IMR-90 (cell line): ENCODE measurements around the gene RGS13. TPM values are rescaled to one million over a fixed set of nuclear protein-coding genes. Genes with fewer than 3 reads are reported as not detected.

Experiments
- ATAC-seq: fragments of 200-7000 bp; cut with Tn5 transposase; 2 replicates; pipeline ENCODE4 v1.9.1; 2020; ENCODE audit warnings: low read depth, mild to moderate bottlenecking, moderate library complexity
- BruUV-seq: library from RNA; stranded (reverse); fragments of 400-500 nt; replicated peaks from 2 replicates; lab custom pipeline; 2021; lab: Mats Ljungman, UMichigan
- CTCF ChIA-PET: fragments of 300-600 bp; formaldehyde crosslinking; extraction: SDS; loops from one replicate; lab custom pipeline; 2021; ENCODE audit warnings: antibody characterized with exemption; lab: Yijun Ruan, JAX
- POLR2A ChIA-PET: fragments of 300-600 bp; sonication (Branson Sonifier 250); formaldehyde crosslinking; loops from one replicate; lab custom pipeline; 2022; ENCODE audit warnings: antibody characterized with exemption; ENCODE audit not compliant: unreplicated experiment; lab: Charles Lee
- DNase-seq: peaks from one replicate; pipeline ENCODE4 v3.0.0; 2013
- H2AFZ ChIP-seq: replicated peaks from 2 replicates; pipeline ENCODE3; 2013; ENCODE audit warnings: low read length, mild to moderate bottlenecking; ENCODE audit not compliant: poor library complexity
- H2AK5ac ChIP-seq: 2 replicates; pipeline ENCODE4 v1.6.1; 2013; ENCODE audit warnings: low read depth, low read length, inconsistent platforms
- H2AK9ac ChIP-seq: replicated peaks from 2 replicates; pipeline ENCODE3; 2013; ENCODE audit warnings: mild to moderate bottlenecking, low read depth, low read length, moderate library complexity; ENCODE audit not compliant: poor library complexity
- H2BK120ac ChIP-seq: 2 replicates; pipeline ENCODE4 v1.6.1; 2013; ENCODE audit warnings: low read depth, low read length, inconsistent platforms
- H2BK15ac ChIP-seq: 3 replicates; pipeline ENCODE4 v1.6.1; 2013; ENCODE audit warnings: low read depth, low read length, inconsistent platforms
- H2BK20ac ChIP-seq: 2 replicates; pipeline ENCODE4 v1.6.1; 2013; ENCODE audit warnings: low read depth, mild to moderate bottlenecking, inconsistent platforms, low read length, moderate library complexity
- H2BK5ac ChIP-seq: 2 replicates; pipeline ENCODE4 v1.6.1; 2013; ENCODE audit warnings: mild to moderate bottlenecking, low read depth, low read length, inconsistent platforms; ENCODE audit not compliant: poor library complexity, severe bottlenecking
- H3K14ac ChIP-seq: replicated peaks from 2 replicates; pipeline ENCODE4 v1.6.1; 2013; ENCODE audit warnings: low read depth, low read length, inconsistent platforms
- H3K18ac ChIP-seq: 2 replicates; pipeline ENCODE4 v1.6.1; 2013; ENCODE audit warnings: low read depth, low read length, control low read depth
- H3K23ac ChIP-seq: 2 replicates; pipeline ENCODE4 v1.6.1; 2013; ENCODE audit warnings: low read depth, low read length, inconsistent platforms
- H3K27ac ChIP-seq: 2 replicates; pipeline ENCODE4 v1.5.1; 2013; ENCODE audit warnings: mild to moderate bottlenecking, control low read depth, low read length; ENCODE audit not compliant: insufficient read depth
- H3K27me3 ChIP-seq: 2 replicates; pipeline ENCODE4 v1.6.1; 2013; ENCODE audit warnings: low read length; ENCODE audit not compliant: control insufficient read depth, insufficient read depth
- H3K36me3 ChIP-seq: 2 replicates; pipeline ENCODE4 v1.6.1; 2013; ENCODE audit warnings: low read length, mixed read lengths; ENCODE audit not compliant: control insufficient read depth, insufficient read depth
- H3K4ac ChIP-seq: 2 replicates; pipeline ENCODE4 v1.6.1; 2013; ENCODE audit warnings: low read depth, low read length, inconsistent platforms
- H3K4me1 ChIP-seq: 2 replicates; pipeline ENCODE4 v1.6.1; 2013; ENCODE audit warnings: low read length, mixed read lengths; ENCODE audit not compliant: control insufficient read depth, insufficient read depth
- H3K4me2 ChIP-seq: 2 replicates; pipeline ENCODE4 v1.6.1; 2013; ENCODE audit warnings: low read depth, mild to moderate bottlenecking, control low read depth, low read length, moderate library complexity
- H3K4me3 ChIP-seq: 2 replicates; pipeline ENCODE4 v1.5.1; 2013; ENCODE audit warnings: low read depth, mild to moderate bottlenecking, control low read depth, low read length, moderate library complexity; ENCODE audit not compliant: insufficient read depth
- H3K56ac ChIP-seq: 2 replicates; pipeline ENCODE4 v1.6.1; 2013; ENCODE audit warnings: low read length, inconsistent platforms; ENCODE audit not compliant: insufficient read depth; ENCODE audit errors: extremely low read depth
- H3K79me1 ChIP-seq, 2 experiments: 2 replicates each; pipeline ENCODE4 v1.6.1; 2013; ENCODE audit warnings: low read length in 2 of 2, inconsistent platforms in 1 of 2, low read depth in 1 of 2
- H3K9ac ChIP-seq: 2 replicates; pipeline ENCODE4 v1.6.1; 2013; ENCODE audit warnings: low read depth, low read length, control low read depth
- H3K9me1 ChIP-seq: 2 replicates; pipeline ENCODE4 v1.6.1; 2013; ENCODE audit warnings: low read length, inconsistent platforms; ENCODE audit not compliant: insufficient read depth
- H3K9me3 ChIP-seq: 2 replicates; pipeline ENCODE4 v1.6.1; 2013; ENCODE audit warnings: low read length; ENCODE audit not compliant: control insufficient read depth, insufficient read depth
- H4K20me1 ChIP-seq: 2 replicates; pipeline ENCODE4 v1.6.1; 2013; ENCODE audit warnings: low read length, inconsistent platforms; ENCODE audit not compliant: insufficient read depth
- H4K5ac ChIP-seq: 2 replicates; pipeline ENCODE4 v1.6.1; 2013; ENCODE audit warnings: mild to moderate bottlenecking, low read depth, low read length, control low read depth
- H4K8ac ChIP-seq, 2 experiments: 2 replicates each; pipeline ENCODE4 v1.6.1; 2013; ENCODE audit warnings: low read depth in 2 of 2, low read length in 2 of 2, control low read depth in 1 of 2, inconsistent platforms in 1 of 2
- H4K91ac ChIP-seq: 2 replicates; pipeline ENCODE4 v1.6.1; 2013; ENCODE audit warnings: low read depth, low read length, inconsistent platforms; ENCODE audit not compliant: insufficient read depth
- BHLHE40 ChIP-seq: fragments of 150-350 bp; IDR thresholded peaks from 2 replicates; pipeline ENCODE4 v1.6.1; 2016; ENCODE audit warnings: mild to moderate bottlenecking, low read depth, low read length
- CEBPB ChIP-seq: IDR thresholded peaks from 2 replicates; pipeline ENCODE4 v1.6.1; 2012; ENCODE audit warnings: low read depth, low read length, improper control_type of control experiment
- CHD1 ChIP-seq: IDR thresholded peaks from 2 replicates; pipeline ENCODE4 v1.6.1; 2012; ENCODE audit warnings: low read depth, low read length, improper control_type of control experiment
- ELK1 ChIP-seq: fragments of 150-350 bp; IDR thresholded peaks from 2 replicates; pipeline ENCODE4 v1.6.1; 2016; ENCODE audit warnings: low read depth, mild to moderate bottlenecking, low read length, moderate library complexity, borderline replicate concordance
- FOS ChIP-seq: fragments of 150-350 bp; IDR thresholded peaks from 2 replicates; pipeline ENCODE4 v1.6.1; 2016; ENCODE audit warnings: low read depth, low read length
- MAFK ChIP-seq: IDR thresholded peaks from 2 replicates; pipeline ENCODE4 v1.6.1; 2012; ENCODE audit warnings: low read depth, low read length, improper control_type of control experiment
- MAZ ChIP-seq: IDR thresholded peaks from 2 replicates; pipeline ENCODE4 v1.6.1; 2012; ENCODE audit warnings: low read depth, mild to moderate bottlenecking, low read length, improper control_type of control experiment, moderate library complexity, borderline replicate concordance
- NFE2L2 ChIP-seq: fragments of 150-350 bp; IDR thresholded peaks from 2 replicates; pipeline ENCODE4 v1.6.1; 2016; ENCODE audit warnings: low read depth, mild to moderate bottlenecking, low read length
- POLR2A ChIP-seq: IDR thresholded peaks from 2 replicates; pipeline ENCODE4 v1.6.1; 2012; ENCODE audit warnings: mild to moderate bottlenecking, low read depth, low read length
- RAD21 ChIP-seq: IDR thresholded peaks from 2 replicates; pipeline ENCODE4 v1.6.1; 2012; ENCODE audit warnings: low read length, improper control_type of control experiment
- RCOR1 ChIP-seq: IDR thresholded peaks from 2 replicates; pipeline ENCODE4 v1.6.1; 2012; ENCODE audit warnings: mild to moderate bottlenecking, low read length, improper control_type of control experiment; ENCODE audit not compliant: insufficient replicate concordance
- RFX5 ChIP-seq: IDR thresholded peaks from 2 replicates; pipeline ENCODE4 v1.8.0; 2012; ENCODE audit warnings: low read depth, mild to moderate bottlenecking, low read length, moderate library complexity
- SMC3 ChIP-seq: fragments of 150-350 bp; IDR thresholded peaks from 2 replicates; pipeline ENCODE4 v1.6.1; 2016; ENCODE audit warnings: low read depth, mild to moderate bottlenecking, antibody characterized with exemption, low read length, moderate library complexity
- USF2 ChIP-seq: fragments of 150-350 bp; IDR thresholded peaks from 2 replicates; pipeline ENCODE4 v1.6.1; 2017; ENCODE audit warnings: mild to moderate bottlenecking, antibody characterized with exemption, low read length, low read depth
- WGBS, 2 experiments: methylation state at CpG; one replicate each; pipeline versions ENCODE4 v1.1.5 to v1.1.7; 2013; ENCODE audit warnings: missing lambda C conversion rate in 2 of 2; ENCODE audit not compliant: insufficient read length in 1 of 2; ENCODE audit errors: extremely low coverage in 2 of 2; 5-methylcytosine and 5-hydroxymethylcytosine counted together
- dilution Hi-C: fragments of 300-500 bp; cut with HindIII; formaldehyde crosslinking; loops from one replicate; pipeline ENCODE4 v1.14.3; 2018; ENCODE audit warnings: low sequenced_read_pairs; ENCODE audit not compliant: unreplicated experiment
- in situ Hi-C: fragments of 300-500 bp; cut with MboI; formaldehyde crosslinking; loops from 3 replicates; pipeline ENCODE4 v1.14.3; 2019; ENCODE audit warnings: low sequenced_read_pairs, inconsistent platforms, mixed read lengths
- intact Hi-C: fragments of 100-400 bp; cut with micrococcal nuclease; formaldehyde crosslinking; loops from 2 replicates; pipeline ENCODE4 v1.10.0; 2022
- polyA plus RNA-seq, 3 experiments: library from polyadenylated mRNA; depleted of rRNA; stranded (reverse); fragments of >200 nt; gene quantifications; 2 replicates each; pipeline ENCODE4 v1.2.3, GENCODE V29; 2012; ENCODE audit warnings: low replicate concordance in 1 of 3
- total RNA-seq: library from RNA; depleted of rRNA; stranded (reverse); fragments of >200 nt; gene quantifications from 2 replicates; pipeline ENCODE4 v1.2.3, GENCODE V29; 2012
- TF ChIP-seq, protein P1 (sequence below): conservative IDR thresholded peaks from 2 replicates; pipeline ENCODE4 v1.5.1; 2012; ENCODE audit warnings: mild to moderate bottlenecking, low read depth, low read length, improper control_type of control experiment

Gene RGS13
- total and polyA plus RNA-seq, 2 of the 4 experiments (the other 2 are of a cell fraction), result not detected

DNA sequence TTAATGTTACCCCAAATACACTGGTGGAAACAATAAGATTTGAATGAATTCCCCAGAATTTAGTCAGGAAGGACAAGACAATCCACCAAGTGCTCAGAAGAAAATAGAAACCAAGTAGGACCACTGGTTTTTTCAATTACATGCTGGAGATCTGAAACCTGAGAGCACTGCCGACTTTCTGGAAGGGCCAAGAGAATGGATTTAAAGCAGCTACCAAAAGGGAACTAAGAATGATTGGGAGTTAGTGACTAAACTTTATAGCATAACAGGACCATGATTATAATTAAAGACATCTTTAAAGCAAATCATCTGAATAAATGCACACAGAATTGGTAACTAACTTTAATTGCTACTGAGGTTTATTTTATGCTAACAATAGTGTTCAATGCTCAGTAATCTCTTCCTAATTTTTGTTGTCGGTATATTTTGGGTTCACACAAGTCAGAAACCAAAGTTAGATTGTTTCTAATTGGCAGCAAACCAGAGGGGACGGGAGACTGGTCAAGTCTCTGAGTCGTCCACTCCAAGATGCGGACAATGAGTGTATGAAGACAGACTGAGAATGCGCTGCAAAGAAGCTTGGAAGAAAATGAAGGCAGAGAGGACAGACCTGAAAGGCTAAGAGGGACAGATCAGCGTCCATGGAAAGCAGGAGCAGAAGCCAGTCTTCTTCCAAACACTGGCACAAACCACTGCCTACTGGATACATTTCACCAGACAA lies 2.3 kb upstream of the RGS13 start:
- no TSS peak for BruUV-seq
- ChIA-PET POLR2A (no interaction called here), CTCF (no interaction called here)
- 48% methylated on average over 3 of the region's 7 CpGs; no CpG with 5 or more reads in 1 of the 2 experiments for WGBS, 2 experiments
- Histone ChIP-seq H4K5ac (no peak overlapping the region; the same call in 1 of the 2 replicates), H3K9me1 (peaks cover 3% of the 10 kb centered on the region; the same call in 1 of the 2 replicates), H4K91ac (peak overlapping the region; percentile 5; the same call in 1 of the 2 replicates), H3K4ac (peak overlapping the region; percentile 46; the same call in 1 of the 2 replicates), H2AFZ (peak overlapping the region; percentile 80), H3K36me3 (no peaks in the 10 kb centered on the region), H2BK5ac (no peak overlapping the region), H3K14ac (0 out of 2 replicates have a peak overlapping the region, but pooled peaks have one; percentile 5), H3K27ac (no peak overlapping the region), H2BK120ac (peak overlapping the region; percentile 70; the same call in 1 of the 2 replicates), H3K4me3 (no peak overlapping the region), H3K27me3 (no peaks in the 10 kb centered on the region), H2AK9ac (no peak overlapping the region), H4K20me1 (no peaks in the 10 kb centered on the region), H3K18ac (peak overlapping the region; percentile 77), H4K8ac (peak overlapping the region in 1 of 2 experiments; percentile 22; a peak in 1 of 4 replicates), H3K23ac (peak overlapping the region; percentile 58), H3K56ac (no peak overlapping the region), H3K4me2 (peak overlapping the region; percentile 77), H3K9me3 (no peaks in the 10 kb centered on the region), H2BK20ac (peak overlapping the region; percentile 39), H2AK5ac (peak overlapping the region; percentile 10; the same call in 1 of the 2 replicates), H2BK15ac (peak overlapping the region; percentile 49; the same call in 1 of the 3 replicates), H3K4me1 (peaks cover 5% of the 10 kb centered on the region), H3K9ac (no peak overlapping the region), H3K79me1 (no peaks in the 10 kb centered on the region)
- ATAC-seq (peak; percentile 51), DNase-seq (peak; percentile 47)
- dilution Hi-C loops (no loop called here), intact Hi-C loops (no loop called here), in situ Hi-C loops (no loop called here)
- TF ChIP-seq CEBPB (no peak), CHD1 (no peak), MAZ (no peak), USF2 (no peak), FOS (no peak), RFX5 (no peak), ELK1 (no peak), RCOR1 (no peak), NFE2L2 (no peak), POLR2A (no peak), BHLHE40 (no peak), MAFK (no peak), SMC3 (no peak), RAD21 (no peak)
- TF ChIP-seq, protein P1, sequence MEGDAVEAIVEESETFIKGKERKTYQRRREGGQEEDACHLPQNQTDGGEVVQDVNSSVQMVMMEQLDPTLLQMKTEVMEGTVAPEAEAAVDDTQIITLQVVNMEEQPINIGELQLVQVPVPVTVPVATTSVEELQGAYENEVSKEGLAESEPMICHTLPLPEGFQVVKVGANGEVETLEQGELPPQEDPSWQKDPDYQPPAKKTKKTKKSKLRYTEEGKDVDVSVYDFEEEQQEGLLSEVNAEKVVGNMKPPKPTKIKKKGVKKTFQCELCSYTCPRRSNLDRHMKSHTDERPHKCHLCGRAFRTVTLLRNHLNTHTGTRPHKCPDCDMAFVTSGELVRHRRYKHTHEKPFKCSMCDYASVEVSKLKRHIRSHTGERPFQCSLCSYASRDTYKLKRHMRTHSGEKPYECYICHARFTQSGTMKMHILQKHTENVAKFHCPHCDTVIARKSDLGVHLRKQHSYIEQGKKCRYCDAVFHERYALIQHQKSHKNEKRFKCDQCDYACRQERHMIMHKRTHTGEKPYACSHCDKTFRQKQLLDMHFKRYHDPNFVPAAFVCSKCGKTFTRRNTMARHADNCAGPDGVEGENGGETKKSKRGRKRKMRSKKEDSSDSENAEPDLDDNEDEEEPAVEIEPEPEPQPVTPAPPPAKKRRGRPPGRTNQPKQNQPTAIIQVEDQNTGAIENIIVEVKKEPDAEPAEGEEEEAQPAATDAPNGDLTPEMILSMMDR, result no peak
